Testis (tissue), 2 donors: ENCODE data around the gene DLGAP4.

Source experiments
- POLR2A ChIP-seq: fragments of 450-650 bp; IDR thresholded peaks from one replicate; pipeline ENCODE4 v1.6.1; 2017; ENCODE audit warnings: antibody characterized with exemption, mild to moderate bottlenecking, moderate library complexity
- TF ChIP-seq, protein P1 (sequence below), 3 experiments: fragments of 450-650 bp in 2 of 3; fragments of 200-600 bp in 1 of 3; sonication (generic) in 1 of 3; IDR thresholded peaks; one replicate each; pipeline ENCODE4 v1.5.1; 2016 to 2019; ENCODE audit warnings: antibody characterized with exemption in 3 of 3, mild to moderate bottlenecking in 2 of 3, moderate library complexity in 1 of 3

DNA sequence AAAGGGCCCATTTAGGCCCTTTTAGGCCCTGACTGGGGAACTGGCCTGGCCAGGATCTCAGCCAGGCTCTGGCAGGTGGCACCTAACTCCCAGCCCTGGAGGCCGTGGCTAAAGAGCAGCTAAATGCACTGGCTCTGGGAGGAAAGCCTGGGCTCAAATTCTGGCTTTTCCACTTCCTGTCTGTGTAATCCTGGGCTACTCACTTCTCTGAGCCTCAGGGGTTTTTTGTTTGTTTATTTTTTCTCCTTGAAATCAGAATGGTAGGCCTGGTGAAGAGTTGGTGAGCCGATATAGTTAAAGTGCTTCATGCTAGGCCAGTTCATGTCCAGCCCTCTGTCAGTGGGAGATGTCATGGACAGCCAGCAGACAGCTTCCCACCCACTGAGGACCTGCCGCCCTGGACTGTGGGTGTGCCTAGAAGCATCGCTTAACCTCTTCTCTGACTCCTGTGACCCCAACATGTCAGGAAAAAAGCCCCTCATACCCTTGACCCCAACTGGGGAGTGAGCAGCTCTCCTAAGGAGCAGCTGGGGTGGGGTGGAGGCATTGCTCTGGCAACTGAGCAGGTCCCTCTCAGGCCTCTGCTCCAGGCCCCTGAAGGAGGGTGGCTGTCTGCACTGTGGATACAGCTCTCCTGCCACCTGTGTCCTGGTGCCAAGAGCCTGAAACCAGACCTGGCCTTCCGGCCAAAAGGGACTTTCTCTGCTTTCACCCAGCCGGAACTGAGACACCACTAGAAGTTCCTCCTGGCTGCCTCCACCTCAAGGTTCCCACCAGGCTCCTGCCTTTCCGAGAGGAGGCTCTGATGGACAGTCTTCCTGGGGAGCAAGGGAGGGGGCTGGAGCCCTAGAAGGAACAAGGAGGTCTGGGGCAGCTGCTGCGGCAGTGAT, 178.0 kb downstream of the DLGAP4 start:
- TF ChIP-seq POLR2A: no peak
- TF ChIP-seq, protein P1, sequence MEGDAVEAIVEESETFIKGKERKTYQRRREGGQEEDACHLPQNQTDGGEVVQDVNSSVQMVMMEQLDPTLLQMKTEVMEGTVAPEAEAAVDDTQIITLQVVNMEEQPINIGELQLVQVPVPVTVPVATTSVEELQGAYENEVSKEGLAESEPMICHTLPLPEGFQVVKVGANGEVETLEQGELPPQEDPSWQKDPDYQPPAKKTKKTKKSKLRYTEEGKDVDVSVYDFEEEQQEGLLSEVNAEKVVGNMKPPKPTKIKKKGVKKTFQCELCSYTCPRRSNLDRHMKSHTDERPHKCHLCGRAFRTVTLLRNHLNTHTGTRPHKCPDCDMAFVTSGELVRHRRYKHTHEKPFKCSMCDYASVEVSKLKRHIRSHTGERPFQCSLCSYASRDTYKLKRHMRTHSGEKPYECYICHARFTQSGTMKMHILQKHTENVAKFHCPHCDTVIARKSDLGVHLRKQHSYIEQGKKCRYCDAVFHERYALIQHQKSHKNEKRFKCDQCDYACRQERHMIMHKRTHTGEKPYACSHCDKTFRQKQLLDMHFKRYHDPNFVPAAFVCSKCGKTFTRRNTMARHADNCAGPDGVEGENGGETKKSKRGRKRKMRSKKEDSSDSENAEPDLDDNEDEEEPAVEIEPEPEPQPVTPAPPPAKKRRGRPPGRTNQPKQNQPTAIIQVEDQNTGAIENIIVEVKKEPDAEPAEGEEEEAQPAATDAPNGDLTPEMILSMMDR (IDR thresholded peaks at IDR 0.05): no peak
